Measurements from ENCODE around the gene PTPN3.
A peak's percentile ranks its signal among the peaks of the same experiment; 100 is the strongest.
"Not testable (repeated sequence)": the region's sequence is repeated elsewhere in the genome, so short reads cannot be mapped to it uniquely, and the experiment has no call there.

The PTPN3 gene

GRCh38 chr9:109385499-109385898, 112.6 kb downstream of the PTPN3 start:
- DNase-seq, result no peak

GRCh38 chr9:109383947-109384346, 114.2 kb downstream of the PTPN3 start:
- no peak for DNase-seq

- no peak for DNase-seq
Observed at GRCh38 chr9:109383356-109383755, 114.8 kb downstream of the PTPN3 start.

GRCh38 chr9:109382585-109382984, 115.5 kb downstream of the PTPN3 start:
- peak; percentile 21 for DNase-seq

- no peak for DNase-seq
Observed at GRCh38 chr9:109382182-109382581, 115.9 kb downstream of the PTPN3 start.

GRCh38 chr9:109381011-109381729, 116.9 kb downstream of the PTPN3 start:
- no peak for DNase-seq

- no peak for DNase-seq
Observed at GRCh38 chr9:109379513-109379912, 118.6 kb downstream of the PTPN3 start.

GRCh38 chr9:109378316-109378715, 119.8 kb downstream of the PTPN3 start:
- no peak for DNase-seq

GRCh38 chr9:109372246-109372645, 125.9 kb downstream of the PTPN3 start:
- no peak for DNase-seq

- DNase-seq, result no peak
Observed at GRCh38 chr9:109371374-109371773, 126.7 kb downstream of the PTPN3 start.

DNA sequence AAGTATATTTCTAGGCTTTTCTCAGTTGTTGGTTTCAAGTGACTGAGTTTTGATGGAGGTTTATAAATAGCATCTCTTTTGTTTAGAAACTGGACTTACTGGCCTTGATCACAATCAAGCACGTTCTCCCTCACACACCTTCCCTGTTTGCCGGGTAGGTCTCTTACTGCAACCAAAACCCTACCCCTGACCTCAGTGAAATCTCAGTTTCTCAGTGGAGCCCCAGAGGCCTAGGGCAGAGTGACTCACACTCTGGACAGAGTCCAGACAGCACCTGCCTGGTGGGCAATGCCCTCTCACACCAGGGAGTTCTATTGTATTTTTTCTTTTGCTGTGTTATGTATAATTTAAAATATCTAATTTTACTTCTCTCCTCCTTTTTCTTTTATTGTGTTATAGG, 128.8 kb downstream of the PTPN3 start:
- DNase-seq, result no peak

- no peak for DNase-seq
Observed at GRCh38 chr9:109360771-109361170, 137.3 kb downstream of the PTPN3 start.

DNA sequence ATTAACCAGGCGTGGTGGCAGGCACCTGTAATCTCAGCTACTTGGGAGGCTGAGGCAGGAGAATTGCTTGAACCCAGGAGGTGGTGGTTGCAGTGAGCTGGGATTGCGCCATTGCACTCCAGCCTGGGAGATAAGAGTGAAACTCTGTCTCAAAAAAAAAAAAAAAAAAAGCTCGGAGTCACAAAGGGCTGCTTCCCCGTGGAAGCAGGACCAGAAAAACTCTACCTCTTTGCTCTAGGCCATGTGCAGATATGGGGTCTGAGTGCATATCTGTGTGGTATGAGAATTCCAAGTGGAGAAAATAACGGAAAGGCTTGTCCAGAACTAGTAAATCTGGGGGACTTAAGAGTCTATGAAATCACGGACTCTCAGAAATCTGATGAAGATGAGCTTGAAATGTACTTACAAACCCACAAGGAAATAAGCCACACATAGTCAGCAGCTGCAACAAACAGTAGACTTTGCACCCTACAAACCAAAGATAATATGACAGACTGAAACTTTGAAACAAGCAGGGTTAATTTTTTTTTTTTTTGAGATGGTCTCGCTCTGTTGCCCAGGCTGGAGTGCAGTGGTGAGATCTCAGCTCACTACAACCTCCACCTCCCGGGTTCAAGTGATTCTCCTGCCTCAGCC, 139.0 kb downstream of the PTPN3 start:
- DNase-seq, result not testable (repeated sequence)

DNA sequence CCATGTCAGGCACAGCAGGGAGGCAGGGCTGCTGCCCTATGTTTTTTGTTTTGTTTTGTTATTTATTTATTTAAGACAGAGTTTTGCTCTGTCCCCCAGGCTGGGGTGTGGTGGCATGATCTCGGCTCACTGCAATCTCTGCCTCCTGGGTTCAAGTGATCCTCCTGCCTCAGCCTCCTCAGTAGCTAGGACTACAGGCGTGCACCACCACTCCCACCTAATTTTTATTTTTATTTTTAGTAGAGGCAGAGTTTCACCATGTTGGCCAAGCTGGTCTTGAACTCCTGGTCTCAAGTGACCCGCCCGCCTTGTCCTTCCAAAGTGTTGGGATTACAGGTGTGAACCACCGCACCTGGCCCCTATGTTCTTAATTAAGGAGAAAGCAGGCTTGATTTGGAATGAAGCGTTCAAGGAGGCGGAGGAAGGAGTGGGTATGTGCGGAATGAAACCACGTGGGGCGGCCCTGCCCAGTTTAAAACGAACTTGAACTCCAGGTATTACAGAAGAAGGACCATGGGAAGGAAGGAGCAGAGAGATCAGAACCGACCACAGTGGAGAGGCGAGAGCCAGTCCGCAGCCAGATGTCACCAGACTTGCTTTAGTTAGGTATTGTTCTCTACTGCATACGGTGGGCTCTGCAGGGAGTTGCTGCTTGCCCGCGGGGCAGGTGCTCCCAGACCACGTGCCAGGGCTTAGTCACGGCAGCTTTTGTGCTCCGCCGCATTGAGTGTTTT, 142.4 kb downstream of the PTPN3 start:
- no peak for DNase-seq

DNA sequence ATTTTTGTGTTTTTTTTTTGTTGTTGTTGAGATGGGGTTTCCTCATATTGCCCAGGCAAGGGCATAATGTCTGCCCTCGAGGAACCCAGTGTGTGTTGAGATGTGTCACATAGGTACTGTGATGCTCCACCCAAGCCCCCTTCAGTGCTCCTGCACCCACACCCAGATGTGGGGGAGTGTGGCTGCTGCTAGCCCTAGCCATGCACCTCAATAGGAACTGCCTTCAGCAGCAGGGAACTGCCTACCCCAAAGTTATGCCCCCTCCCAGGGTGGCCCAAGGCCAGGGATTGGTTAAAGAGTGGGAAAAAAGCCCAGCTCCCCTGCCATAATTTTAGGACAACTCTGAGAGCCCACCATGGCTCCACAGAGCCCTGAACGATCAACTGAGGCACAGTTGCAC, 143.9 kb downstream of the PTPN3 start:
- no peak for DNase-seq

DNA sequence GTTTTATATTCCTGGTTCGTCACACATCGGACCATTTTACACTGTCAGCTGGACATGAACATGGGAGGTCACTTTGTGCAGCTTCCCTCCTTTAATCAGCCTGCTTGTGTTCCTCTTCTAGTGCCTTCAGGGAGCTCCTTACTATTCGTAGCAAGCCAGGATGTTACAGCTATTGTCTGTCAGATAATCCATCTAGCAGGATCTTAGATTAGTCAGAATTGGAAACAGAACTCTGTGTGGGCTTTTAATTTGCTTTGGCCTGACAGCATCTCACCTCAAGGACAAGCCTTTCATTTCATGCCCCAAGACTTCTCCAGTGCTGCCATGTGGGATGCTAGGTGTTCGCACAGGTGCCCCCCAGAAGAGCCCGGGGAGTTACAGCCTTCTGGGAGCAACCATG, 147.1 kb downstream of the PTPN3 start:
- no peak for DNase-seq

DNA sequence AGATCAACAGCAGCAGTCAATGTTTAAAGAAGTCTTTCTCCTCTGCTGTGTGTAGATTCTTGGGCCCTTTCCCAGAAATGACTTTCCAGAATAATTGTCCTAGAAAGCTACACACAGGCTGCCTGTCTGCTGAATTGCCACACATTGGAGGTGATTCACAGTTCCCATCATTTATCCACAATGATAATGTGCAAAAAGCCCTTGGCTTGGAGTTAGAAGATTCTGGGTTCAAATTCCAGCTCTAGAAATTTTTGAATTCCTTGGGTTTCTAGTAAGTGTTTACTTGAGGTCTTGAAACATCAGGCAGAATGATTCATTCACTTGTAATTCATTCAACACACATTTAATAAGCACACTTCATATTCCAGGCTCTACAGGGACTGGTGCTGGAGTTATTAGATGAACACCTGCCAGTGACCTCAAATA, 148.7 kb downstream of the PTPN3 start:
- no peak for DNase-seq

- DNase-seq, result peak; percentile 2
Observed at GRCh38 chr9:109346904-109347303, 151.2 kb downstream of the PTPN3 start.

DNA sequence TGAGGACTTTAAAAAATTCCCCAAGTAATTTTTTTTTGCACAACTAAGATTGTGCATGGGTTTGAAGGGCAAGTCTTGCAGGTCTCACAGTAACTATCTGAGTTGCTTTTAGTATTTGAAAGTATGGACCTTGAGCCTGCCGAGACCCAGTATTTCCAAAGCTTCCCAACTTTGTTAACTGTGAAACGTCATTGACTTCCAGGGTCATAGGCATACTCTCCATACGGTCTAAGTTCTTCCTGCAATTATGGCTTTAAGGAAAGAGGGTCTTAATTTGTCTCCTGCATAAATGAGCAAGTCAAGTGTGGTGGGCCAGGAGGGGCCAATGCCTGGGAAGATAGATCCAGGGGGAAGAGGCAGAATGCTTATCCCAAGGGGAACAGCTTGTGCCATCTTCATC, 153.2 kb downstream of the PTPN3 start:
- DNase-seq, result no peak

- DNase-seq, result no peak
Observed at GRCh38 chr9:109342878-109343277, 155.2 kb downstream of the PTPN3 start.

DNA sequence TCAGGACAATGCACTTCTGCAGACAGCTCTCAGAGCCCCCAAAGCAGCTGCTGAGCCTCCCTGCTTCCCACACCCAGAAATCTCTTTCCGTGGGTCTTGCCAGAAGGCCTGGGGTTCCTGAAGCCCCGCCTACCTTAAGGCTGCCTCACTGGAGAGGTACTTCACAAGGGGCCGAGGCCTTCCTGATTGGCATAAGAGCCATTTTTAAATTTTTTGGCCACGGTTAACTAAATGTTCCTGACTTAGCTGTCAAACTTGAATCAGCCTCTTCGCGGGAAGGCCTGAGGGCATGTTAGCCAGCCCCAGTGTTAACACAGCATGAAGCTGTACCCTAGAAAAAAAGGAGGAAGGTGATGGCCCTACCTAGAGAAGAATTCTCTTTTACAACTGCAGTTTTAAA, 156.5 kb downstream of the PTPN3 start:
- DNase-seq, result no peak

DNA sequence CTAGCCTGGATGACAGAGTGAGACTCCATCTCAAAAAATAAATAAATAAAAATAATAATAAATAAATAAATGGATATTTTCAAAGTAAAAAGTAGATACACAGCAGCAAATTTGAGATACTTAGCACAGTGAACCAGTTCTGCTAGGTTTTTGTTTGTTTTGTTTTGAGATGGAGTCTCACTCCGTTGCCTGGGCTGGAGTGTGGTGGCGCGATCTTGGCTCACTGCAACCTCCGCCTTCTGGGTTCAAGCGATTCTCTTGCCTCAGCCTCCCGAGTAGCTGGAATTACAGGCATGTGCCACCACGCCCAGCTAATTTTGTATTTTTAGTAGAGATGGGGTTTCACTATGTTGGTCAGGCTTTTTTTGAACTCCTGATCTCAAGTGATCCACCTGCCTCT, 157.1 kb downstream of the PTPN3 start:
- DNase-seq, result not testable (repeated sequence)

DNA sequence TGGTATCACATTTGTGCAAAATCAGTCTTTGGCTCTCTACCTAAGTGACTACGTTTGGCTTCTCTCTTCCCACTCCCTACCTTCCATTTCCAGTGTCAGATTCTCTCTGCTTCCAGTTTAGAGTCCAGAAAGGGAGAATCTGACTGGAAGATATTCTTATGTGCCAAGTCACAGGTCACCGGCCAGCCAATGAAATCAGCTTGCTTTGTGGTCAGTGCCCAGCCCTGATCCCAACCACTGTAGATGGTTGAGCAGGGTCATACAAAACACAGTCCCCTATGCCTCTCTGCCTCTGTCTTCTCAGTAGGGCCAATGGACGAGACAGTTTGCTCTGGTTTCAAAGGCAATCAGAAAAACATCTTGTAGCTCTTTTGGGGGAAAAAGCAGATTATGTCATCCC, 161.7 kb downstream of the PTPN3 start:
- peak; percentile 13 for DNase-seq

- peak; percentile 75 for DNase-seq
Observed at GRCh38 chr9:109335929-109336328, 162.2 kb downstream of the PTPN3 start.

All from MV-4-11 (cell line).